ENCODE data around the gene HHATL. TPM values are rescaled to one million over a fixed set of nuclear protein-coding genes. Genes with fewer than 3 reads are reported as not detected.

Gene HHATL
- total RNA-seq, 5 donors from 2014 or later (not counting 1 experiment from before 2014, with no cell fraction given) = not detected

- no peak overlapping the region for H3K4me3 ChIP-seq (ENCODE audit: control insufficient read depth in 1 of 2, extremely low read depth in 1 of 2, low read length in 1 of 2)
- Mint-ChIP-seq H3K27me3 (peaks cover 0 to 8% of the 10 kb centered on the region in 2 donors), H3K27ac (no peak overlapping the region), H3K4me3 (no peak overlapping the region), H3K4me1 (no peaks in the 10 kb centered on the region), H3K36me3 (no peaks in the 10 kb centered on the region), H3K9me3 (no peaks in the 10 kb centered on the region)
- DNase-seq (no peak), ATAC-seq (replicated peaks in 1 of 4) (no peak)
- 100% methylated on average over 1 of the region's 6 CpGs for WGBS (ENCODE audit: insufficient coverage)
- ChIA-PET CTCF (no interaction called here), POLR2A (no interaction called here)
- H3K27me3 ChIP-seq (replicated peaks in 1 of 2; ENCODE audit: control insufficient read depth in 2 of 2, extremely low read depth in 1 of 2, insufficient read depth in 2 of 2, low read length in 1 of 2) = peaks cover 0 to 14% of the 10 kb centered on the region in 2 experiments
- no peaks in the 10 kb centered on the region for H3K36me3 ChIP-seq (ENCODE audit: control insufficient read depth in 2 of 2, extremely low read depth in 1 of 2, insufficient read depth in 1 of 2, low read length in 1 of 2)
- H3K27ac ChIP-seq (ENCODE audit: low read length) = no peak overlapping the region
- H3K9me3 ChIP-seq = no peaks in the 10 kb centered on the region
- no peaks in the 10 kb centered on the region for H3K4me1 ChIP-seq (ENCODE audit: control insufficient read depth in 1 of 2, extremely low read depth in 1 of 2, insufficient read depth in 2 of 2, low read length in 2 of 2)
These were observed 14.7 kb upstream of the HHATL start for GRCh38 chr3:42717306-42717705.

DNA sequence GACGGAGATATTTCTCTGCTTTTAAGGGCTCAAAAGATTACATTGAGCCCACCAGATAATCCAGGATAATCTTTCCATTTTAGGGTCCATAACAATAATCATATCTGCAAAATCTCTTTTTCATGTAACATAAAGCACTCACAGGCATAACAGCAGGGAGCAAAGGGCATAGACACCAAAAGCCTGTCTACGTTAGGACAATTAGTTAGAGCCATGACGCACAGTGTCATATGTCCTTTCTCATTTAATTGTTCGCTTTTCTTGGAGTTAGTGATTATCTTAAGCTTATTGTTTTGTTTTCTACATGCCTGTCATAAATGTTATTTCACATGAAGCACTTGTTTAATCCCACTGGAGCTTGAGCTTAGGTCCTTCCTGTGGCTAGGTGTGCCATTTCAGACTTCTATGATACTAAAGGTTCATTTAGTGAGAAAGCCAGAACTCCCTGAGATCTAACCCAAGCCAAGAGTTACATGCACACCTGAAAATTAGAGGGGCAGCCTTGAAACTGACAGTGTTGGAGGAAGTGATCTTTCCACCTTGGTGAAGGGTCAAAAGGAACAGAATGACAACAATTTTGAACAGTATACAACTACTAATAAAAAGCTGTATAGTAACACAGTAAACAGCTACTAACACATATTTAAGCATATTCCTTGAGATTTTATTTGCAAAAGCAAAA lies 11.7 kb upstream of the HHATL start:
- Mint-ChIP-seq H3K27me3 (peaks cover under 1 to 1% of the 10 kb centered on the region in 2 donors), H3K4me1 (no peaks in the 10 kb centered on the region), H3K36me3 (no peaks in the 10 kb centered on the region), H3K4me3 (no peak overlapping the region), H3K9me3 (no peaks in the 10 kb centered on the region), H3K27ac (no peak overlapping the region)
- 90% methylated on average over 3 of the region's 4 CpGs for WGBS (ENCODE audit: insufficient coverage)
- H3K9me3 ChIP-seq = no peaks in the 10 kb centered on the region
- H3K27ac ChIP-seq (ENCODE audit: low read length) = no peak overlapping the region
- no peaks in the 10 kb centered on the region for H3K36me3 ChIP-seq (ENCODE audit: control insufficient read depth in 2 of 2, extremely low read depth in 1 of 2, insufficient read depth in 1 of 2, low read length in 1 of 2)
- peaks cover 0 to 22% of the 10 kb centered on the region in 2 experiments for H3K27me3 ChIP-seq (replicated peaks in 1 of 2; ENCODE audit: control insufficient read depth in 2 of 2, extremely low read depth in 1 of 2, insufficient read depth in 2 of 2, low read length in 1 of 2)
- no peak for DNase-seq
- no peak for ATAC-seq (replicated peaks in 1 of 4)
- ChIA-PET CTCF (no interaction called here), POLR2A (interaction anchor here in 1 of 2 donors (0.6 kb wide), 1 partner anchor 113 kb away, joined by 3 read pairs; no protein-coding TSS in a partner anchor)
- no peaks in the 10 kb centered on the region for H3K4me1 ChIP-seq (ENCODE audit: control insufficient read depth in 1 of 2, extremely low read depth in 1 of 2, insufficient read depth in 2 of 2, low read length in 2 of 2)
- H3K4me3 ChIP-seq (ENCODE audit: control insufficient read depth in 1 of 2, extremely low read depth in 1 of 2, low read length in 1 of 2) = no peak overlapping the region

GRCh38 chr3:42713747-42714146 lies 11.1 kb upstream of the HHATL start:
- ChIA-PET CTCF (no interaction called here), POLR2A (interaction anchor here in 1 of 2 donors (0.6 kb wide), 1 partner anchor 113 kb away, joined by 3 read pairs; no protein-coding TSS in a partner anchor)
- no peaks in the 10 kb centered on the region for H3K4me1 ChIP-seq (ENCODE audit: control insufficient read depth in 1 of 2, extremely low read depth in 1 of 2, insufficient read depth in 2 of 2, low read length in 2 of 2)
- Mint-ChIP-seq H3K4me1 (no peaks in the 10 kb centered on the region), H3K4me3 (no peak overlapping the region), H3K27me3 (peaks cover 5 to 6% of the 10 kb centered on the region in 2 donors), H3K9me3 (no peaks in the 10 kb centered on the region), H3K36me3 (no peaks in the 10 kb centered on the region), H3K27ac (no peak overlapping the region)
- no peaks in the 10 kb centered on the region for H3K9me3 ChIP-seq
- no peak overlapping the region for H3K27ac ChIP-seq (ENCODE audit: low read length)
- peaks cover 0 to 26% of the 10 kb centered on the region in 2 experiments for H3K27me3 ChIP-seq (replicated peaks in 1 of 2; ENCODE audit: control insufficient read depth in 2 of 2, extremely low read depth in 1 of 2, insufficient read depth in 2 of 2, low read length in 1 of 2)
- ATAC-seq (replicated peaks in 1 of 4) (no peak), DNase-seq (no peak)
- H3K36me3 ChIP-seq (ENCODE audit: control insufficient read depth in 2 of 2, extremely low read depth in 1 of 2, insufficient read depth in 1 of 2, low read length in 1 of 2) = no peaks in the 10 kb centered on the region
- WGBS (ENCODE audit: insufficient coverage) = 80% methylated on average over 1 of the region's 2 CpGs
- H3K4me3 ChIP-seq (ENCODE audit: control insufficient read depth in 1 of 2, extremely low read depth in 1 of 2, low read length in 1 of 2) = no peak overlapping the region

GRCh38 chr3:42712688-42713372 lies 10.2 kb upstream of the HHATL start:
- WGBS (ENCODE audit: insufficient coverage) = 67% methylated on average over 2 of the region's 5 CpGs
- ChIA-PET CTCF (no interaction called here), POLR2A (no interaction called here)
- peak in 2 of 35 experiments; percentile 9 to 10 for DNase-seq
- H3K27me3 ChIP-seq (replicated peaks in 1 of 2; ENCODE audit: control insufficient read depth in 2 of 2, extremely low read depth in 1 of 2, insufficient read depth in 2 of 2, low read length in 1 of 2) = peaks cover 0 to 34% of the 10 kb centered on the region in 2 experiments
- no peak overlapping the region for H3K4me3 ChIP-seq (ENCODE audit: control insufficient read depth in 1 of 2, extremely low read depth in 1 of 2, low read length in 1 of 2)
- H3K9me3 ChIP-seq = no peaks in the 10 kb centered on the region
- Mint-ChIP-seq H3K36me3 (no peaks in the 10 kb centered on the region), H3K4me3 (no peak overlapping the region), H3K27me3 (peaks cover 5 to 6% of the 10 kb centered on the region in 2 donors), H3K4me1 (no peaks in the 10 kb centered on the region), H3K9me3 (no peaks in the 10 kb centered on the region), H3K27ac (no peak overlapping the region)
- no peak overlapping the region for H3K27ac ChIP-seq (ENCODE audit: low read length)
- no peak for ATAC-seq (replicated peaks in 1 of 4)
- H3K36me3 ChIP-seq (ENCODE audit: control insufficient read depth in 2 of 2, extremely low read depth in 1 of 2, insufficient read depth in 1 of 2, low read length in 1 of 2) = no peaks in the 10 kb centered on the region
- no peaks in the 10 kb centered on the region for H3K4me1 ChIP-seq (ENCODE audit: control insufficient read depth in 1 of 2, extremely low read depth in 1 of 2, insufficient read depth in 2 of 2, low read length in 2 of 2)

DNA sequence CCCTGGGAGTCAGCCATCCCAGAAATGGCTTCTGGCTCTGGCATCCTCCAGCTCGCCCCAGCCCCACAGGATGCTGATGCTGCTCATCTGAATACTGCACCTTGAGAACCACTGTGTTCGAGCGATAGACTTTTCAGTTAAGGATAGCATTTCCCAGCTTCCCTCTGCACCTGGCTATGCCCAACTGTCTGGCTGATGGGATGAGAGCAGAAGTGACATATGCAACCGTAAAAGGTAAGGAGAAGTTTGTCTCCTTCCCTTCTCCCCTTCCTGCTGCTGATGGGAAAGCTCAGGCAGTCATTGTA lies 9.7 kb upstream of the HHATL start:
- Histone ChIP-seq H3K9me3 (no peaks in the 10 kb centered on the region), H3K36me3 (ENCODE audit: control insufficient read depth in 2 of 2, extremely low read depth in 1 of 2, insufficient read depth in 1 of 2, low read length in 1 of 2) (no peaks in the 10 kb centered on the region), H3K4me1 (ENCODE audit: control insufficient read depth in 1 of 2, extremely low read depth in 1 of 2, insufficient read depth in 2 of 2, low read length in 2 of 2) (no peaks in the 10 kb centered on the region), H3K27ac (ENCODE audit: low read length) (no peak overlapping the region), H3K4me3 (ENCODE audit: control insufficient read depth in 1 of 2, extremely low read depth in 1 of 2, low read length in 1 of 2) (no peak overlapping the region), H3K27me3 (replicated peaks in 1 of 2; ENCODE audit: control insufficient read depth in 2 of 2, extremely low read depth in 1 of 2, insufficient read depth in 2 of 2, low read length in 1 of 2) (peaks cover 0 to 39% of the 10 kb centered on the region in 2 experiments)
- 79% methylated on average over 3 of the region's 4 CpGs for WGBS (ENCODE audit: insufficient coverage)
- Mint-ChIP-seq H3K36me3 (no peaks in the 10 kb centered on the region), H3K9me3 (no peaks in the 10 kb centered on the region), H3K27me3 (peaks cover 5 to 6% of the 10 kb centered on the region in 2 donors), H3K4me3 (no peak overlapping the region), H3K4me1 (no peaks in the 10 kb centered on the region), H3K27ac (no peak overlapping the region)
- CTCF ChIA-PET = no interaction called here
- POLR2A ChIA-PET = no interaction called here
- DNase-seq (peak in 1 of 35 experiments; percentile 3), ATAC-seq (replicated peaks in 1 of 4) (no peak)

DNA sequence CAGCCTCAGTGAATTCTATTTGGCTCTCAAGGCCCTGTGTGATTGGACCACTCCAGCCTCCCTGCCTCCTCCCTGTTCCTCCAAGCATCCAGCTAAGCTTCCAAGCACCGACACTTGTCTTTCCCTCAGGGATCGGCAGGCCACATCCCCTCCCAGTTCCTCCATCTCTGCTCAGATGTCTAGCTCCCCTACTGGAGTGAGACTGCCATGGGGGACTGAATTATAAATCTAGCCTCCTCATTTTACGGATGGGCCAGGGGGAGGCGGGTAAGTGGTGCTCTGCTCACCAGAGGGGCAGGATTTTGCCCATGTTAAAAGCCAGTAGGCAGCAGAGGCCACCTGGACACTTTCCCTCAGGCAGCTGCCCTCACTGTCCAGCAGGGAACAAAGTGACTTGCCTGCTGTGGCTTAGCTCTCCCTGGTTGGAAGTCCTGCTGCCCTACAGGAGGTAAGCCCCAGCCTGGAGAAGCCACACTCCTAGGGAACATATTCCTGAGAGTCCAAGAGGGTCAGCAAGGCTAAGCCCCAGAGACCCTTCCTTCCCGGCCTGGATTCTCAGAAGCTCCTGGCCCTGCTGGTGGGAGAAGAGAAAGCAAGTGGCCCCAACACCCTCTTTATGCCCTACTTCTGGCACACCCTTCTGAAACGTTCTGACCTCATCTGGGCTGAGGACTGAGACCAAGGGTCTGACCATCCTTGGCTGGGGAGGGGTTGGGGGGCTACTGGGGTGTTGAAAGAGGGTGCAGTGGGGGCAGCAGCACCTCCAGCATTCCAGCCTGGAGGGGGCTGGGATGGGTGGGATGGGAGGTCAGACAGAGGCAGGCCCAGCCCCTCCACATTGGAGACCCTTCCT lies 9.1 kb upstream of the HHATL start:
- Histone ChIP-seq H3K4me3 (ENCODE audit: control insufficient read depth in 1 of 2, extremely low read depth in 1 of 2, low read length in 1 of 2) (no peak overlapping the region), H3K36me3 (ENCODE audit: control insufficient read depth in 2 of 2, extremely low read depth in 1 of 2, insufficient read depth in 1 of 2, low read length in 1 of 2) (no peaks in the 10 kb centered on the region), H3K9me3 (no peaks in the 10 kb centered on the region), H3K27ac (ENCODE audit: low read length) (no peak overlapping the region), H3K27me3 (replicated peaks in 1 of 2; ENCODE audit: control insufficient read depth in 2 of 2, extremely low read depth in 1 of 2, insufficient read depth in 2 of 2, low read length in 1 of 2) (peaks cover 0 to 45% of the 10 kb centered on the region in 2 experiments), H3K4me1 (ENCODE audit: control insufficient read depth in 1 of 2, extremely low read depth in 1 of 2, insufficient read depth in 2 of 2, low read length in 2 of 2) (no peaks in the 10 kb centered on the region)
- ChIA-PET POLR2A (no interaction called here), CTCF (no interaction called here)
- Mint-ChIP-seq H3K36me3 (no peaks in the 10 kb centered on the region), H3K4me1 (no peaks in the 10 kb centered on the region), H3K27ac (no peak overlapping the region), H3K27me3 (peaks cover 5 to 6% of the 10 kb centered on the region in 2 donors), H3K4me3 (no peak overlapping the region), H3K9me3 (no peaks in the 10 kb centered on the region)
- ATAC-seq (replicated peaks in 1 of 4) (no peak), DNase-seq (peak in 2 of 35 experiments; percentile 4 to 22)
- 57% methylated on average over 4 of the region's 6 CpGs for WGBS (ENCODE audit: insufficient coverage)
